Spinal cord (tissue), 10 donors: ENCODE data around the gene RAP1A. TPM values are rescaled to one million over a fixed set of nuclear protein-coding genes. Genes with fewer than 3 reads are reported as not detected.
"Not testable (repeated sequence)": the region's sequence is repeated elsewhere in the genome, so short reads cannot be mapped to it uniquely, and the experiment has no call there.

Experiments used
- DNase-seq, 6 donors: peaks; one replicate each; pipeline versions ENCODE4 v3.0.0 to v3.0.0-alpha.2; 2013 to 2015; ENCODE audit warnings: low spot score in 6 of 6, low read depth in 4 of 6
- H3K27ac ChIP-seq: one replicate; pipeline ENCODE4 v1.5.1; 2013; ENCODE audit warnings: low read depth, low read length, control low read depth
- H3K27me3 ChIP-seq: one replicate; pipeline ENCODE4 v1.6.1; 2013; ENCODE audit warnings: low read length; ENCODE audit not compliant: control insufficient read depth, insufficient read depth
- H3K36me3 ChIP-seq: one replicate; pipeline ENCODE4 v1.6.1; 2013; ENCODE audit warnings: low read length; ENCODE audit not compliant: control insufficient read depth, insufficient read depth
- H3K4me1 ChIP-seq: one replicate; pipeline ENCODE4 v1.6.1; 2013; ENCODE audit warnings: low read length; ENCODE audit not compliant: control insufficient read depth, insufficient read depth
- H3K4me3 ChIP-seq: one replicate; pipeline ENCODE4 v1.5.1; 2013; ENCODE audit warnings: low read depth, low read length, control low read depth
- H3K9me3 ChIP-seq: one replicate; pipeline ENCODE4 v1.6.1; 2013; ENCODE audit warnings: low read length; ENCODE audit not compliant: control insufficient read depth, insufficient read depth
- WGBS: methylation state at CpG from one replicate; pipeline ENCODE4 v1.1.5; 2013; ENCODE audit warnings: missing lambda C conversion rate; ENCODE audit not compliant: insufficient coverage; 5-methylcytosine and 5-hydroxymethylcytosine counted together
- polyA plus RNA-seq, 2 donors: library from polyadenylated mRNA; unstranded; fragments of 120-200 nt; gene quantifications; one replicate each; pipeline ENCODE4 v1.2.1, GENCODE V29; 2013; ENCODE audit not compliant: insufficient read length in 2 of 2
- total RNA-seq, 2 donors: library from RNA; depleted of rRNA in 1 of 2; stranded (reverse); fragments of 120-200 nt in 1 of 2; fragments of >200 nt in 1 of 2; gene quantifications; one replicate each; pipeline versions ENCODE4 v1.2.3 to v1.2.4, GENCODE V29; 2013 to 2014
- donor health status: healthy.

Gene RAP1A
- total and polyA plus RNA-seq, 4 donors = 29.3 to 84.4 (median 57.9) TPM

DNA sequence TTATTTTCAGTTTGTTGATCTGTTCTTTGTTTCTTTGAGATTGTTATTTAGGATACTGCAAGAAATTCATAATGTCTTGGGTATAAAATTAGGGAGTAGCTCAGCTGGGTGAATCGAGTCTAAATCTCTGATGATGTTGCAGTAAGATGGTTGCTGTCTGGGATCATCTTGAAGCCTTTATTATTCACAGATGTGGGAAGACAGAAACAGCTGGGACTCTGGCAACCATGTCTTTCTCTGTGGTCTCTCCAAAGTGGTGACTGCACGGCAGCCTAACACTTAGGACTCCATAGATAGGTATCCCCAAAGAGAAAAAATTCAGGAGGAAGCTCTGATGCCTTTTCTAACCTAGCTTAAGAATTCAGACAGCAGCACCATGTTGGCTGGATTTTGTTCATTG, 52.7 kb downstream of the RAP1A start:
- no peak for DNase-seq
- Histone ChIP-seq H3K27me3 (no peaks in the 10 kb centered on the region), H3K27ac (no peak overlapping the region), H3K4me1 (no peaks in the 10 kb centered on the region), H3K36me3 (peaks cover 2% of the 10 kb centered on the region), H3K9me3 (peaks cover under 1% of the 10 kb centered on the region), H3K4me3 (no peak overlapping the region)
- WGBS = 88% methylated on average over 1 of the region's 2 CpGs

DNA sequence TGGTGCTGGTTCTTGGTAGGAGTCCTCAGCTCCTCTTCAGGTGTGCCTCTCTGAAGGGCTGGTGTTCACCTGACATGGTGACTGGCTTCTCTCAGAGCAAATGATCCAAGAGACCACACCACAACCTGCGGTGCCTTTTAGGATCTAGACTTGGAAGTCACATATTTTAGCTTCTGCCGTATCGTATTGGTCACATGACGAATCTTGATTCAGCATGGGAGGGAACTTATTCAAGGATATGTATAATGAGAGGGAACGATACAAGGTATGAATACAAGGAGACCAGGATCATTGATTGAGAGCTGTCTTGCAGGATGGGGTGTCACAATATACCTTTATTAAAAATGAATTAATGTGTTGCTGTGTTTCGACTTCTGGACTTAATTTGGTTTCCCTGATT, 58.0 kb downstream of the RAP1A start:
- peaks cover 3% of the 10 kb centered on the region for H3K9me3 ChIP-seq
- DNase-seq = no peak
- H3K27ac ChIP-seq = no peak overlapping the region

DNA sequence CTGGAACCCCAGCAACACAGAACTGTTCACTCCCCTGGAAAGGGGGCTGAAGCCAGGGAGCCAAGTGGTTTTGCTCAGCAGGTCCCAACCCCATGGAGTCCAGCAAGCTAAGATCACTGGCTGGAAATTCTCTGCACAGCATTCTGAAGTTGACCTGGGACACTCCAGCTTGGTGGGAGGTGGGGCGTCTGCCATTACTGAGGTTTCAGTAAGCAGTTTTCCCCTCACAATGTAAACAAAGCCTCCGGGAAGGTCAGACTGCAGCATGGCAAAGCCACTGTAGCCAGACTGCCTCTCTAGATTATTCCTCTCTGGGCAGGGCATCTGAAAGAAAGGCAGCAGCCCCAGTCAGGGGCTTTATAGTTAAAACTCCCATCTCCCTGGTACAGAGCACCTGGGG, 60.0 kb downstream of the RAP1A start:
- 100% methylated on average over 1 of the region's 2 CpGs for WGBS
- no peaks in the 10 kb centered on the region for H3K27me3 ChIP-seq
- H3K27ac ChIP-seq = no peak overlapping the region
- H3K4me1 ChIP-seq = no peaks in the 10 kb centered on the region
- DNase-seq = no peak
- peaks cover 11% of the 10 kb centered on the region for H3K36me3 ChIP-seq
- H3K9me3 ChIP-seq = peaks cover 5% of the 10 kb centered on the region
- no peak overlapping the region for H3K4me3 ChIP-seq

More for the DNA sequence above, 58.0 kb downstream of the RAP1A start:
- Histone ChIP-seq H3K27me3 (no peaks in the 10 kb centered on the region), H3K4me3 (no peak overlapping the region), H3K36me3 (peaks cover 11% of the 10 kb centered on the region), H3K4me1 (no peaks in the 10 kb centered on the region)
- 100% methylated on average over 1 of the region's 6 CpGs for WGBS

DNA sequence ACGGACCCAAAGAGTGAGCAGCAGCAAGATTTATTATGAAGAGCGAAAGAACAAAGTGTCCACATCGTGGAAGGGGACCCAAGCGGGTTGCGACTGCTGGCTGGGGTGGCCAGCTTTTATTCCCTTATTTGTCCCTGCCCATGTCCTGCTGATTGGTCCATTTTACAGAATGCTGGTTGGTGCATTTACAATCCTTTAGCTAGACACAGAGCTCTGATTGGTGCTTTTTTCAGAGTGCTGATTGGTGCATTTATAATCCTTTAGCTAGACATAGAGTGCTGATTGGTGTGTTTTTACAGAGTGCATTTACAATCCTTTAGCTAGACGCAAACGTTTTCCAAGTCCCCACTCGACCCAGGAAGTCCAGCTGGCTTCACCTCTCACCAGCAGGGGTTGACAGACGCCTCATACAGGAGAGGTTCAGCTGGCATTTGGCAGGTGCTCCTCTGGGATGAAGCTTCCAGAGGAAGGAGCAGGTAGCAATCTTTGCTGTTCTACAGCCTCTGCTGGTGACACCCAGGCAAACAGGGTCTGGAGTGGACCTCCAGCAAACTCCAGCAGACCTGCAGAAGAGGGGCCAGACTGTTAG, 60.7 kb downstream of the RAP1A start:
- WGBS = 98% methylated on average over 5 of the region's 9 CpGs
- peaks cover 11% of the 10 kb centered on the region for H3K36me3 ChIP-seq
- not testable (repeated sequence) for H3K9me3 ChIP-seq

DNA sequence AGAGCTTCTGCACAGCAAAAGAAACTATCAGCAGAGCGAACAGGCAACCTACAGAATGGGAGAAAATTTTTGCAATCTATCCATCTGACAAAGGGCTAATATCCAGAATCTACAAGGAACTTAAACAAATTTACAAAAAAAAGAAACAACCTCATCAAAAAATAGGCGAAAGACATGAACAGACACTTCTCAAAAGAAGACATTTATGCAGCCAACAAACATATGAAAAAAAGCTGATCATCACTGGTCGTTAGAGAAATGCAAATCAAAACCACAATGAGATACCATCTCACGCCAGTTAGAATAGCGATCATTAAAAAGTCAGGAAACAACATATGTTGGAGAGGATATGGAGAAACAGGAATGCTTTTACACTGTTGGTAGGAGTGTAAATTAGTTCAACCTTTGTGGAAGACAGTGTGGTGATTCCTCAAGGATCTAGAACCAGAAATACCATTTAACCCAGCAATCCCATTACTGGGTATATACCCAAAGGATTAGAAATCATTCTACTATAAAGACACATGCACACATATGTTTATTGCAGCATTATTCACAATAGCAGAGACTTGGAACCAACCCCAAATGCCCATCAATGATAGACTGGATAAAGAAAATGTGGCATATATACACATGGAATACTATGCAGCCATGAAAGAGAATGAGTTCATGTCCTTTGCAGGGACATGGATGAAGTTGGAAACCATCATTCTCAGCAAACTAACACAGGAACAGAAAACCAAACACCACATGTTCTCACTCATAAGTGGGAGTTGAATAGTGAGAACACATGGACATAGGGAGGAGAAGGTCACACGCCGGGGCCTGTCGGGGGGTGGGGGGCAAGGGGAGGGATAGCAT, 65.9 kb downstream of the RAP1A start:
- not testable (repeated sequence) for H3K36me3 ChIP-seq, H3K27me3 ChIP-seq, DNase-seq, H3K4me1 ChIP-seq, H3K4me3 ChIP-seq, H3K9me3 ChIP-seq, H3K27ac ChIP-seq
- no CpG with 5 or more reads among the region's 8 CpGs for WGBS

More for the DNA sequence above, 60.7 kb downstream of the RAP1A start:
- H3K27me3 ChIP-seq, DNase-seq, H3K4me1 ChIP-seq, H3K27ac ChIP-seq, H3K4me3 ChIP-seq: not testable (repeated sequence)

DNA sequence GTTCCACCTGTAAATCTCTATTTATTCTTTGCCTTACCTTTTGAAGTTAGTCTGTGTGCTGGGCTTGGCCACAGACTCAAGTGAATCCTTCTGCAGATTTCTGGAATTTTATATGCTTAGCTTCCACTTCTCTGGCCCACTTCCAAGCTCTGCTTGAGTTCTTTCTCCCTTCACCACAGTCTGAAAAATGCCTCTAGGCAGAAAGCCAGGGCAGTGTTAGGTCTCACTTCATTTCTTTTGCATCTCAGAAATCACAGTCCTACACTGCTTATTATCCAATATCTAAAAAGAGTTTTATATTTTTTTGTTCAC, 70.7 kb downstream of the RAP1A start:
- H3K9me3 ChIP-seq = peaks cover 2% of the 10 kb centered on the region
- peaks cover 3% of the 10 kb centered on the region for H3K4me1 ChIP-seq
- H3K4me3 ChIP-seq = no peak overlapping the region
- peak; percentile 28 to 92 (median 59) for DNase-seq
- peak overlapping the region; percentile 29 for H3K27ac ChIP-seq
- no peaks in the 10 kb centered on the region for H3K27me3 ChIP-seq
- H3K36me3 ChIP-seq = no peaks in the 10 kb centered on the region

DNA sequence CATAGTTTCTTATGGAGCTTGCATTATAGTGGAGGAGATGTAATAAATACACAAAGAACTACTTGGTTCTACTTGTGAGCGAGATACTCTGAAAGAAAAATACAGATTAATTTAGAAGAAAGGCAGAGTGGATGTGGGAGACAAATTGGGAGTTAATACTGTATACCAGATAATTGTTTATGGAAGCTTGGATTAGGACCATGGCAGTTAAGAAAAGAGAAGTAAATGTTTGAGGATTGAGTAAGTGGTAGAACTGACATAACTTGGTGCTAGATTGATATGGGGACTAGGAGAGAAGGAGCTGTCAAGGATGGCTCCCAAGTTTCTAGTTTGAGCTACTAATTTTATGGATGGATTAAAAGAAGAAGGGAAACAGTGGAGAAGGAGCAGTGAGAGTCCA, 72.3 kb downstream of the RAP1A start:
- Histone ChIP-seq H3K27ac (no peak overlapping the region), H3K9me3 (peaks cover 2% of the 10 kb centered on the region)
- no CpG with 5 or more reads among the region's 1 CpG for WGBS

DNA sequence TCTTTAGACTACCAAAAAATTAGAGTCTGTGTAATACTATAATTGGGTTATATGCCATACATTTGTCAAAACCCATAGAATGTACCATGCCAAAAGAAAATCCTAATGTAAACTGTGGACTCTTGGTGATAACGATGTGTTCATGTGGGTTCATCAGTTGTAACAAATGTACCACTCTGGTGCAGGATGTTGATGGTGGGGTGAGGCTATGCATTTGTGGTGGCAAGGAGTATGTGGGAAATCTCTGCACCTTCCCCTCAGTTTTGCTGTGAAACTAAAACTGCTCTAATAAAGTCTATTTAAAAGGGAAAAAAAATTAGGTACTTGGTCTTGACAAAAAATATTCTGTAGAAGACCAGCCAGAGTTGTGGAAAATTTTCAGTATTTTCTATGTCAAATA, 76.2 kb downstream of the RAP1A start:
- DNase-seq = no peak
- Histone ChIP-seq H3K4me1 (no peaks in the 10 kb centered on the region), H3K36me3 (peaks cover 7% of the 10 kb centered on the region), H3K27ac (no peak overlapping the region), H3K9me3 (no peaks in the 10 kb centered on the region), H3K27me3 (no peaks in the 10 kb centered on the region), H3K4me3 (no peak overlapping the region)
- WGBS = 100% methylated on average over 1 of the region's 1 CpG

More for the DNA sequence above, 72.3 kb downstream of the RAP1A start:
- peaks cover 3% of the 10 kb centered on the region for H3K4me1 ChIP-seq
- H3K36me3 ChIP-seq = no peaks in the 10 kb centered on the region
- no peak overlapping the region for H3K4me3 ChIP-seq
- H3K27me3 ChIP-seq = no peaks in the 10 kb centered on the region
- no peak for DNase-seq

DNA sequence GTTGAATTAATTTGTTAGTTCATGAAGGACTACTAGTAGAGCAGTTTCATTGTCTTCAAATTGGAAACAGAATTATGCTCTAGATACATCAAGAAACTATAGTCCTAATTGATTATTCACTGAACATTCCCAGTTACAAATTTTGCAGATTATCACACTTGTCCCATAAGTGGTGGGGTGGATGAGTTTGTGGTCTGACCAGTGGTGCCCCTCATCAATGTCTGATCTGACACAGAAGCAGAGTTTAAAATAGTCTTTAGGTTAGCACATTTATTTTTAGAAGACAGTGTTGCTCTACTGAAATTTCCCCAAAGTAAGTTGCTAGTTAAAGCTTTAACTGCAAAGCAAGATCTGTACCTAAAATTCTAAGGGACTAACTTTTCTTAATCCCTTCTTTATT, 76.7 kb downstream of the RAP1A start:
- Histone ChIP-seq H3K9me3 (no peaks in the 10 kb centered on the region), H3K27ac (no peak overlapping the region)
- no peak for DNase-seq

DNA sequence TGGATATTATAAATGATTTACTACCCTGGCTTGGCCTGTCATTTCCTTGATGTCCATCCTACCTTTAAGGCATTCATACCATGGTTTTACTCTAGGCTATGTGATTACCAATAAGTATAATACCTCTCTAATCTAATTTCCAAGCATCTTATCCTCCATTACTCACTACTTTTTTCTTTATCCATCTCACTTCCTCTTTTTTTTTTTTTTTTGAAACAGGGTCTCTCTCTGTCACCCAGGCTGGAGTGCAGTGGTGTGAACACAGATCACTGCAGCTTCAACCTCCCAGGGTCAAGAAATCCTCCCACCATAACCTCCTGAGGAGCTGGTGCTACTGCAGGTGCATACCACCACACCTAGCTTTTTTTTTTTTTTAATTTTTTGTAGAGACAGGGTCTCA, 79.7 kb downstream of the RAP1A start:
- Histone ChIP-seq H3K4me1 (no peaks in the 10 kb centered on the region), H3K36me3 (peaks cover 11% of the 10 kb centered on the region), H3K27ac (no peak overlapping the region), H3K27me3 (no peaks in the 10 kb centered on the region), H3K4me3 (no peak overlapping the region), H3K9me3 (no peaks in the 10 kb centered on the region)
- no peak for DNase-seq

More for the DNA sequence above, 76.7 kb downstream of the RAP1A start:
- no peaks in the 10 kb centered on the region for H3K27me3 ChIP-seq
- no peak overlapping the region for H3K4me3 ChIP-seq
- no peaks in the 10 kb centered on the region for H3K4me1 ChIP-seq
- H3K36me3 ChIP-seq = peaks cover 7% of the 10 kb centered on the region
